H1 (cell line): ENCODE measurements around the gene TMEM132A. TPM values are rescaled to one million over a fixed set of nuclear protein-coding genes. Genes with fewer than 3 reads are reported as not detected.
A peak's percentile ranks its signal among the peaks of the same experiment; 100 is the strongest.

Experiments
- CTCF ChIA-PET: fragments of 300-600 bp; sonication (Branson Sonifier 250); formaldehyde crosslinking; loops from one replicate; lab custom pipeline; 2021; ENCODE audit not compliant: partially characterized antibody; lab: Charles Lee
- POLR2A ChIA-PET: fragments of 300-600 bp; sonication (Branson Sonifier 250); formaldehyde crosslinking; loops from one replicate; lab custom pipeline; 2021; ENCODE audit warnings: inconsistent platforms; ENCODE audit not compliant: partially characterized antibody; lab: Charles Lee
- DNase-seq, 2 experiments: peaks; one replicate each; pipeline versions ENCODE4 v3.0.0 to v3.0.0-alpha.2; 2010 to 2022; ENCODE audit warnings: low spot score in 2 of 2, low read depth in 1 of 2, mixed read lengths in 1 of 2
- FAIRE-seq: peaks from 2 replicates; lab custom pipeline; 2011; peaks lifted over from hg19 to GRCh38; lab: Jason Lieb, UNC
- H2AFZ ChIP-seq: 2 replicates; pipeline ENCODE4 v1.8.1; 2012; ENCODE audit warnings: low read length, inconsistent platforms
- H2AK5ac ChIP-seq: 2 replicates; pipeline ENCODE4 v1.6.1; 2013; ENCODE audit warnings: low read depth, low read length
- H2BK120ac ChIP-seq: replicated peaks from 2 replicates; pipeline ENCODE3; 2013; ENCODE audit warnings: low read depth, low read length, inconsistent platforms
- H2BK12ac ChIP-seq: 2 replicates; pipeline ENCODE4 v1.6.1; 2013; ENCODE audit warnings: low read depth, low read length
- H2BK15ac ChIP-seq: 2 replicates; pipeline ENCODE4 v1.6.1; 2013; ENCODE audit warnings: low read length
- H2BK20ac ChIP-seq: 2 replicates; pipeline ENCODE4 v1.6.1; 2013; ENCODE audit warnings: low read length
- H2BK5ac ChIP-seq: 2 replicates; pipeline ENCODE4 v1.6.1; 2013; ENCODE audit warnings: low read depth, low read length
- H3K14ac ChIP-seq: 2 replicates; pipeline ENCODE4 v1.6.1; 2013; ENCODE audit warnings: inconsistent platforms; ENCODE audit not compliant: insufficient read length
- H3K18ac ChIP-seq: 2 replicates; pipeline ENCODE4 v1.6.1; 2013; ENCODE audit warnings: low read length; ENCODE audit errors: extremely low read depth
- H3K23ac ChIP-seq: 2 replicates; pipeline ENCODE4 v1.6.1; 2013; ENCODE audit warnings: inconsistent platforms; ENCODE audit not compliant: insufficient read length
- H3K23me2 ChIP-seq: 2 replicates; pipeline ENCODE4 v1.6.1; 2013; ENCODE audit warnings: low read depth, low read length
- H3K27ac ChIP-seq: 2 replicates; pipeline ENCODE4 v1.6.1; 2011; ENCODE audit warnings: low read depth, low read length, inconsistent platforms
- H3K27me3 ChIP-seq, 4 experiments: replicated peaks in 1 of 4; 1 replicate in 1 of 4; 2 replicates in 3 of 4; pipeline versions ENCODE4 v1.6.1 to v1.8.1; 2011 to 2013; ENCODE audit warnings: low read length in 3 of 4, mild to moderate bottlenecking in 3 of 4, inconsistent platforms in 2 of 4, mixed read lengths in 2 of 4, moderate library complexity in 1 of 4; ENCODE audit not compliant: control insufficient read depth in 3 of 4, insufficient read depth in 3 of 4; ENCODE audit errors: extremely low read depth in 1 of 4
- H3K36me3 ChIP-seq, 4 experiments: 2 replicates each; pipeline versions ENCODE4 v1.6.1 to v1.8.1; 2011 to 2013; ENCODE audit warnings: mild to moderate bottlenecking in 4 of 4, low read length in 3 of 4, moderate library complexity in 2 of 4, control low read depth in 1 of 4, inconsistent platforms in 1 of 4; ENCODE audit not compliant: insufficient read depth in 4 of 4, control insufficient read depth in 2 of 4
- H3K4ac ChIP-seq: replicated peaks from 2 replicates; pipeline ENCODE3; 2013; ENCODE audit warnings: low read length, low read depth, mixed read lengths, inconsistent platforms; ENCODE audit not compliant: insufficient read length
- H3K4me1 ChIP-seq, 4 experiments: replicated peaks in 1 of 4; 1 replicate in 1 of 4; 2 replicates in 3 of 4; pipeline versions ENCODE4 v1.6.1 to v1.8.1; 2011 to 2013; ENCODE audit warnings: low read length in 3 of 4, inconsistent platforms in 2 of 4, mixed read lengths in 1 of 4; ENCODE audit not compliant: insufficient read depth in 4 of 4, control insufficient read depth in 3 of 4
- H3K4me2 ChIP-seq, 2 experiments: 2 replicates each; pipeline versions ENCODE4 v1.6.1 to v1.8.1; 2011 to 2013; ENCODE audit warnings: low read depth in 2 of 2, low read length in 2 of 2, control low read depth in 1 of 2, inconsistent platforms in 1 of 2, mild to moderate bottlenecking in 1 of 2; ENCODE audit not compliant: insufficient read depth in 1 of 2
- H3K4me3 ChIP-seq, 4 experiments: fragments of 200-600, 300-600 bp in 1 of 4; sonication (generic), shearing (Covaris generic), sonication (Bioruptor Twin) in 1 of 4; 2 replicates each; pipeline versions ENCODE4 v1.5.1 to v1.8.1; 2011 to 2016; ENCODE audit warnings: low read length in 4 of 4, low read depth in 3 of 4, control low read depth in 2 of 4, inconsistent platforms in 2 of 4, mild to moderate bottlenecking in 2 of 4, mixed read lengths in 1 of 4, moderate library complexity in 1 of 4; ENCODE audit not compliant: insufficient read depth in 2 of 4; ENCODE audit errors: extremely low read depth in 1 of 4
- H3K56ac ChIP-seq: replicated peaks from 2 replicates; pipeline ENCODE3; 2013; ENCODE audit warnings: low read depth, mild to moderate bottlenecking, mixed read lengths, low read length, inconsistent platforms; ENCODE audit not compliant: insufficient read length
- H3K79me1 ChIP-seq: 2 replicates; pipeline ENCODE4 v1.6.1; 2013; ENCODE audit warnings: low read depth, low read length, control low read depth
- H3K79me2 ChIP-seq, 2 experiments: 2 replicates each; pipeline versions ENCODE4 v1.6.1 to v1.8.1; 2012 to 2013; ENCODE audit warnings: low read length in 2 of 2, mild to moderate bottlenecking in 2 of 2, inconsistent platforms in 1 of 2; ENCODE audit not compliant: insufficient read depth in 2 of 2, control insufficient read depth in 1 of 2
- H3K9ac ChIP-seq, 4 experiments: replicated peaks in 1 of 4; 1 replicate in 1 of 4; 2 replicates in 3 of 4; pipeline versions ENCODE4 v1.6.1 to v1.8.1; 2011 to 2013; ENCODE audit warnings: low read depth in 3 of 4, low read length in 3 of 4, control low read depth in 2 of 4, mild to moderate bottlenecking in 2 of 4, moderate library complexity in 2 of 4, inconsistent platforms in 1 of 4; ENCODE audit errors: extremely low read depth in 1 of 4
- H3K9me3 ChIP-seq, 2 experiments: 2 replicates each; pipeline versions ENCODE4 v1.6.1 to v1.8.1; 2012 to 2013; ENCODE audit warnings: mild to moderate bottlenecking in 2 of 2, moderate library complexity in 2 of 2, control low read depth in 1 of 2, inconsistent platforms in 1 of 2, low read depth in 1 of 2, low read length in 1 of 2, mixed read lengths in 1 of 2; ENCODE audit not compliant: insufficient read depth in 2 of 2
- H4K20me1 ChIP-seq, 2 experiments: replicated peaks in 1 of 2; 2 replicates each; pipeline versions ENCODE3 to v1.8.1; 2011 to 2013; ENCODE audit warnings: inconsistent platforms in 2 of 2, low read length in 2 of 2, mild to moderate bottlenecking in 1 of 2; ENCODE audit not compliant: insufficient read depth in 2 of 2, control insufficient read depth in 1 of 2
- H4K5ac ChIP-seq: 2 replicates; pipeline ENCODE4 v1.6.1; 2013; ENCODE audit warnings: low read length, low read depth, mixed read lengths, inconsistent platforms; ENCODE audit not compliant: insufficient read length
- H4K8ac ChIP-seq: 2 replicates; pipeline ENCODE4 v1.8.0; 2013; ENCODE audit warnings: mild to moderate bottlenecking, moderate library complexity, low read length, inconsistent platforms; ENCODE audit not compliant: insufficient read depth; ENCODE audit errors: extremely low read depth
- H4K91ac ChIP-seq: replicated peaks from 2 replicates; pipeline ENCODE3; 2013; ENCODE audit warnings: low read length, mixed read lengths, inconsistent platforms; ENCODE audit not compliant: insufficient read length
- ATF3 ChIP-seq: IDR thresholded peaks from 2 replicates; pipeline ENCODE4 v1.6.1; 2011; ENCODE audit warnings: low read depth, mild to moderate bottlenecking, low read length; ENCODE audit not compliant: insufficient read depth
- CTBP2 ChIP-seq: IDR thresholded peaks from 2 replicates; pipeline ENCODE4 v1.7.0; 2011; ENCODE audit warnings: borderline replicate concordance, mild to moderate bottlenecking, moderate library complexity, mixed read lengths, low read length; ENCODE audit not compliant: insufficient read depth, insufficient read length
- HDAC2 ChIP-seq, 2 experiments: fragments of 300-600 bp in 1 of 2; sonication (generic) in 1 of 2; IDR thresholded peaks; 2 replicates each; pipeline ENCODE4 v1.6.1; 2011 to 2012; ENCODE audit warnings: low read depth in 2 of 2, low read length in 2 of 2, mild to moderate bottlenecking in 2 of 2, moderate library complexity in 2 of 2, borderline replicate concordance in 1 of 2, inconsistent platforms in 1 of 2
- JUND ChIP-seq: IDR thresholded peaks from 2 replicates; pipeline ENCODE4 v1.6.1; 2011; ENCODE audit warnings: mild to moderate bottlenecking, improper control_type of control experiment, low read length
- KDM1A ChIP-seq: fragments of 200-600, 300-600 bp; sonication (generic); IDR thresholded peaks from 2 replicates; pipeline ENCODE4 v1.7.1; 2016; ENCODE audit warnings: mild to moderate bottlenecking, low read length, borderline replicate concordance
- POU5F1 ChIP-seq: IDR thresholded peaks from 2 replicates; pipeline ENCODE4 v1.6.1; 2011; ENCODE audit warnings: low read depth, mild to moderate bottlenecking, low read length, moderate library complexity
- SUZ12 ChIP-seq: fragments of 200-600 bp; sonication (generic); IDR thresholded peaks from 2 replicates; pipeline ENCODE4 v1.6.1; 2012; ENCODE audit warnings: mild to moderate bottlenecking, inconsistent platforms, low read length, moderate library complexity, mixed read lengths
- TAF1 ChIP-seq: IDR thresholded peaks from 2 replicates; pipeline ENCODE4 v1.6.1; 2011; ENCODE audit warnings: mild to moderate bottlenecking, low read depth, low read length
- TCF12 ChIP-seq: IDR thresholded peaks from 2 replicates; pipeline ENCODE4 v1.6.1; 2011; ENCODE audit warnings: low read depth, mild to moderate bottlenecking, low read length
- WGBS, 2 experiments: shearing (Covaris generic) in 1 of 2; methylation state at CpG; one replicate each; pipeline versions ENCODE4 v1.1.6 to v1.1.7; 2013 to 2015; ENCODE audit warnings: low lambda C conversion rate in 2 of 2, mixed read lengths in 2 of 2, inconsistent platforms in 1 of 2, low coverage in 1 of 2, missing lambda C conversion rate in 1 of 2; ENCODE audit not compliant: insufficient replicate concordance in 2 of 2, insufficient coverage in 1 of 2, insufficient read length in 1 of 2; ENCODE audit errors: extremely low coverage in 1 of 2, missing lambda C conversion rate in 1 of 2; 5-methylcytosine and 5-hydroxymethylcytosine counted together
- polyA plus RNA-seq, 7 experiments: library from polyadenylated mRNA; depleted of rRNA in 3 of 7; stranded (reverse) in 5 of 7; unstranded in 2 of 7; fragments of >200 nt in 5 of 7; fragments of 200-250 nt in 2 of 7; gene quantifications; 1 replicate in 5 of 7; 2 replicates in 1 of 7; 4 replicates in 1 of 7; pipeline versions ENCODE4 v1.2.1 to v1.2.3, GENCODE V29; 2011 to 2013; ENCODE audit warnings: missing spikeins in 2 of 7, mixed read lengths in 2 of 7
- total RNA-seq: library from RNA; stranded (reverse); fragmentation: NEBNext Ultra II Directional; extraction: Animal tissue kit (Norgen Biotek cat#: 25700); gene quantifications from 2 replicates; pipeline ENCODE4 v1.2.1, GENCODE V29; 2021

The TMEM132A gene
- total and polyA plus RNA-seq, 2 of the 8 experiments (the other 6 are each of a cell fraction or from before 2014, with no cell fraction given): 46.6 to 97.9 TPM

DNA sequence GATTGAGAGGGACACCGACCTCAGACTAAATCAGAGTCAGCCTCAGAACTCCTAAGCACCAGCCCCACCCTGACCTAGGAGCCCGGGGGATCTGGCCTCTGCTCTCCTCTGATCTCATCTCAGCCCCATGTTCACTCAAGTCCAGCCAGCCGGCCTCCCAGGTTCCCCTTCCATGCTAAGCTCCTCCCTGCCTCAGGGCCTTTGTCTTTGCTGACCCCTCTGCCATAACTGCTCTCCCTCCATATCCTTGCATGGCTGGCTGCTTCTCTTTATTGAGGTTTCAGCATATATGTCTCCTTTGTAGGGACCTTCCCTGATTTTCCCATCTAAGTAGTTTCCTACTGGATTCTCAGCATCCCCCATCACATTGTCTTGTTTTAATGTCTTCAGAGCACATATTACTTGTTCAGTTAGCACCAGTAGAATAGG is 28.5 kb downstream of the TMEM132A start:
- Histone ChIP-seq H2BK20ac (no peak overlapping the region), H3K4ac (no peak overlapping the region), H3K36me3 (no peaks in the 10 kb centered on the region), H2AFZ (peak overlapping the region; percentile 84), H4K91ac (peak overlapping the region; percentile 28), H3K9ac (no peak overlapping the region), H3K79me2 (no peaks in the 10 kb centered on the region), H4K5ac (no peak overlapping the region), H2BK12ac (peak overlapping the region; percentile 68; the same call in 1 of the 2 replicates), H3K4me1 (peaks cover 0 to 19% (median 13%) of the 10 kb centered on the region in 4 experiments; a peak in 6 of 7 replicates)
- WGBS, 2 experiments: 52% methylated on average over 3 of the region's 3 CpGs; no CpG with 5 or more reads in 1 of the 2 experiments
- FAIRE-seq: no peak
- DNase-seq: no peak
- no peak for TF ChIP-seq SUZ12
- TF ChIP-seq HDAC2 (IDR thresholded peaks at IDR 0.05; ENCODE audit: borderline replicate concordance in 1 of 2, low read depth in 2 of 2, low read length in 2 of 2): peak in 1 of 2 experiments; percentile 97; a peak in 2 of 4 replicates
- no peak for TF ChIP-seq JUND
- no peak for TF ChIP-seq ATF3
- TF ChIP-seq KDM1A: peak; percentile 99
- TF ChIP-seq POU5F1: no peak
- no peak for TF ChIP-seq TCF12
- no peak for TF ChIP-seq TAF1
- no peak for TF ChIP-seq CTBP2
- TF ChIP-seq, all 59 proteins: peak for 2
- no peak overlapping the region for H3K23ac ChIP-seq
- H2BK5ac ChIP-seq: 0 out of 2 replicates have a peak overlapping the region, but pooled peaks have one; percentile 21
- peak overlapping the region; percentile 91 for H3K18ac ChIP-seq
- H3K4me3 ChIP-seq: peak overlapping the region in 1 of 4 experiments; percentile 66; a peak in 2 of 8 replicates
- H3K23me2 ChIP-seq: peaks cover 15% of the 10 kb centered on the region; the same call in 1 of the 2 replicates
- H3K27ac ChIP-seq: no peak overlapping the region
- ChIA-PET POLR2A (interaction anchor here (2.5 kb wide), 1 partner anchor 10 kb away, joined by 10 read pairs; no protein-coding TSS in a partner anchor), CTCF (no interaction called here)
- no peak overlapping the region for H3K14ac ChIP-seq
- no peak overlapping the region for H4K8ac ChIP-seq
- peaks cover 0 to 15% (median 8%) of the 10 kb centered on the region in 4 experiments; a peak in 4 of 7 replicates for H3K27me3 ChIP-seq
- H2AK5ac ChIP-seq: no peak overlapping the region
- no peak overlapping the region for H2BK120ac ChIP-seq
- peak overlapping the region; percentile 89 to 92 for H3K4me2 ChIP-seq
- no peaks in the 10 kb centered on the region for H3K79me1 ChIP-seq
- no peak overlapping the region for H2BK15ac ChIP-seq
- no peaks in the 10 kb centered on the region for H3K9me3 ChIP-seq
- peaks cover 0 to 2% of the 10 kb centered on the region in 2 experiments for H4K20me1 ChIP-seq
- H3K56ac ChIP-seq: no peak overlapping the region
